Stimulated activated naive CD8-positive, alpha-beta T cell treated with anti-CD3 and anti-CD28 coated beads, Interleukin-15, amount 100 ng/mL, for 72 hours (primary cell): ENCODE data around the gene ZBED2.

Experiments
- ATAC-seq: fragments of 150-1000 bp; cut with Tn5 transposase; 2 replicates; pipeline ENCODE4 v1.10.0; 2021; ENCODE audit warnings: mild to moderate bottlenecking, moderate library complexity
- DNase-seq, 2 donors: peaks; one replicate each; pipeline ENCODE4 v3.0.0; 2021 to 2022
- H3K27ac Mint-ChIP-seq, 2 donors: one replicate each; pipeline ENCODE4 v1.8.0; 2022; ENCODE audit warnings: mild to moderate bottlenecking in 2 of 2, mixed read lengths in 2 of 2, moderate library complexity in 2 of 2
- H3K27me3 Mint-ChIP-seq: one replicate; pipeline ENCODE4 v1.8.0; 2022; ENCODE audit warnings: mixed read lengths
- H3K4me1 Mint-ChIP-seq: one replicate; pipeline ENCODE4 v1.8.0; 2022; ENCODE audit warnings: mild to moderate bottlenecking, mixed read lengths
- H3K4me3 Mint-ChIP-seq, 2 donors: one replicate each; pipeline ENCODE4 v1.8.0; 2022; ENCODE audit warnings: mild to moderate bottlenecking in 2 of 2, mixed read lengths in 2 of 2, moderate library complexity in 1 of 2
- H3K9me3 Mint-ChIP-seq, 2 donors: one replicate each; pipeline ENCODE4 v1.8.0; 2022; ENCODE audit warnings: mixed read lengths in 2 of 2

The ZBED2 gene

DNA sequence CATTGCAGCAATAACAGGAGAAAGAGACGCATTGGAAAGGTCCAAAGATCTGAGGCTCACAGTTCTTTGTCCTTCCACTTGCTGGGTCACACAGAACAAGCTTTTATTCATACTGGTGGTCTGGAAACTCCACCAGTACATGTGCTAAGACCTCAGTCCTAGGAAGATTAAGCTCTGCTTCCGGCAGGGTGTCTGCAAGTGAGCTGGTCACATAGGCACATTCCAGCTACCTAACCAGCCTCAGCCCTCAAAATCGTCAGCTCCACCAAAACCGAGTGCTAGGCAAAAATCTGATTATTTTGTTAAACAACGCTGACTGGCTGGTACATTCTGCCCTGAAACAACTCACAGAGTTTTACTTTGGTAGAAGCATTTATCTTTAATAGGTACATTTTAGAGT, 2.2 kb downstream of the ZBED2 start:
- no peak for DNase-seq
- H3K9me3 Mint-ChIP-seq: peaks cover 0 to 12% of the 10 kb centered on the region in 2 donors
- no peak for ATAC-seq
- H3K27me3 Mint-ChIP-seq: no peaks in the 10 kb centered on the region
- H3K27ac Mint-ChIP-seq: peak overlapping the region; percentile 96 to 97
- peaks cover 77% of the 10 kb centered on the region for H3K4me1 Mint-ChIP-seq
- H3K4me3 Mint-ChIP-seq: peak overlapping the region; percentile 83 to 96

DNA sequence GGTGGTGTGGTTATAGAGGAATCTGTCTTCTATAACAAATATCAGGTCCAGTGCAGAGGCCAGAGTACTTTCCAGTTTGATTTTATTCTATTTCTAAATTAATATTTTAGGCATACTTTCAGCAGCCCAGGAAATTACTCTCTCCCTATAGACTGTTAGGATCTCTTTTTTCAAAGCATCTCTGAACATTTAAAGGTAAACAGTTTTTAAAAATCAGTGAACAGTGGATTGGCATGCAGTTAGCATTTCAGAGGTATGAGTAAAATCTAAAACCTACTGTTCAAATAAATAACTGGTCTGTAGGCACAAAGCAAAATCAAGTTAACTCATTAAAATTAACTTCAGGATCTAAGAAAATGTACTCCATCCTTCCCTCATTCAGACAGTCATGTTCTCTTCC, 3.0 kb downstream of the ZBED2 start:
- H3K4me3 Mint-ChIP-seq: peak overlapping the region; percentile 83 to 96
- peak overlapping the region; percentile 79 to 97 for H3K27ac Mint-ChIP-seq
- no peaks in the 10 kb centered on the region for H3K27me3 Mint-ChIP-seq
- peaks cover 4 to 12% of the 10 kb centered on the region in 2 donors for H3K9me3 Mint-ChIP-seq
- no peak for DNase-seq
- no peak for ATAC-seq
- H3K4me1 Mint-ChIP-seq: peaks cover 78% of the 10 kb centered on the region

DNA sequence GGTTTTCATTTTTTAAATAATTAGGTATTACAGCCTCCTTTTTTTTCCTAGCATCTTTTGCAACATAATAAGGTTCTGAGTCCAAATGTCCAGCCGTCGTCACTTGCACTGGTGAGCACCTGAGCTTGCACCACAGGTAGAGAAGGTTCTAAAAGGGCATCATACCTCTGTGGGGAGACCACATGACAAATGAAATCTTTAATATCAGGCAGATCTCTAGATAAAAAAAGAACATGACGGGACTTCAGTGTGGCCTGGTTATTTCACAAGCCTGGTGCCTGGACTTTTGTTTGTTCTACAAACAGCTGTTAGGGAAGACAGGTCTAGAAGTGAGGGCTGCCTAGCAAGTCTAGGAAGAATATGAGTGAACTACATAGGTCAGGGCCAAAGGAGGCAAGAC, 3.6 kb downstream of the ZBED2 start:
- DNase-seq (no peak), ATAC-seq (no peak)
- Mint-ChIP-seq H3K27me3 (no peaks in the 10 kb centered on the region), H3K4me1 (peaks cover 81% of the 10 kb centered on the region), H3K4me3 (peak overlapping the region; percentile 83 to 96), H3K27ac (peak overlapping the region in 1 of 2 donors; percentile 79), H3K9me3 (peaks cover 10 to 16% of the 10 kb centered on the region in 2 donors)

DNA sequence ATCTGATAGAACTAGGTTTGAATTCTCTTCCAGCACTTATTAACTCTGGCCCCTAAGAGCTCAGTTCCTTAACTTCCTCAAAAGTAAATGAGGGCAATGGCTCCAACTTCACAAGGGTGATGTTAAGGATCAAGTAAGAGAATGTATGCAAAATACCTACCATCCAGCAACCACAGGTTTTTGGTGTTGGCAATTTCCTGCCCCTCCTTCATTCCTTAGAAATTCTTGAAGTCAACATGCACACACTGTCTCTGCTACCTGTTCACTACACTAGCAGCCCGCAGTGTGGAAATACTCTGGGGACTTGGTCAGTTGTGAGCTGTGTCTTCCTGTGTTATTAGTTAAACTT, 5.0 kb downstream of the ZBED2 start:
- ATAC-seq: no peak
- H3K27ac Mint-ChIP-seq: peak overlapping the region in 1 of 2 donors; percentile 50
- H3K9me3 Mint-ChIP-seq: peaks cover 16% of the 10 kb centered on the region in 2 donors
- H3K4me1 Mint-ChIP-seq: peaks cover 71% of the 10 kb centered on the region
- peak overlapping the region; percentile 38 to 83 for H3K4me3 Mint-ChIP-seq
- no peak for DNase-seq
- no peaks in the 10 kb centered on the region for H3K27me3 Mint-ChIP-seq

DNA sequence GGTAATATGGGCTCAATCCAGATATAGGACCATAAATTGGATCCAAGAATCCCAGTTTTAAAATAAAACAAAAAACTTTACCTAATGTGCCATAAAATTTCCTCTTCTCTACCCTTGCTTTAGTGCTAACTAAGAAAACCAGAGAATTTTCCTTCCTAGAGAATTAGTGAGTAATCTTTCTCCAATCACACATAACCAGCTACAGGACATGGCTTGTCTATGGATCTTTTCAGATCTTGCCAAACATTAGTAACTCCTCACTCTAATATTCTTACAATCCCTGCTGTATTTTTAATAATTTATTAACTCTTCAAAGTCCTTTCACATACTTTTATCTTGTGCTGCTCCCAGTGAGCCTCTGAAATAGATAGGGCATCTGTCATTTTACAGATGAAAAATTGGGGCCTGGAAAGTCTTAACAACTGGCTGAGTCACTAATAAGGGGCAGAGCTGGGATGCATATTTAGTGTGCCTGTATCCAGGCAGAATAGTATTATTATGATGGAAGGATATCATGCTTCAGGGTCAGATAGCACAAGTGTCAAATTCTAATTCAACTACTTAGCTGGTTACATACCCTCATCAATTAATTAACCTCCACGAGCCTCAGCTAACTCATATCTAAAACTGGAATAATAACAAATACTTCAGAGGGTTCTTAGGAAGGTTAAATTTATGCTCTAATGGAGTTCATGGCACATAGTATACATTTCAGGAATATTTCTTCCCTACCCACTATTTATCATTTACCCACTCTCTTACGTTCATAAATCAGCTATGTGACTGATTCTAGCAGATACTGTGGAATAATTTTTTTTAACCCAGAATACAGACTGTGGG, 5.6 kb downstream of the ZBED2 start:
- no peak for DNase-seq
- Mint-ChIP-seq H3K27me3 (no peaks in the 10 kb centered on the region), H3K27ac (peak overlapping the region in 1 of 2 donors; percentile 80), H3K4me3 (peak overlapping the region; percentile 8 to 12), H3K4me1 (peaks cover 71% of the 10 kb centered on the region), H3K9me3 (peaks cover 20 to 22% of the 10 kb centered on the region in 2 donors)
- ATAC-seq: no peak

DNA sequence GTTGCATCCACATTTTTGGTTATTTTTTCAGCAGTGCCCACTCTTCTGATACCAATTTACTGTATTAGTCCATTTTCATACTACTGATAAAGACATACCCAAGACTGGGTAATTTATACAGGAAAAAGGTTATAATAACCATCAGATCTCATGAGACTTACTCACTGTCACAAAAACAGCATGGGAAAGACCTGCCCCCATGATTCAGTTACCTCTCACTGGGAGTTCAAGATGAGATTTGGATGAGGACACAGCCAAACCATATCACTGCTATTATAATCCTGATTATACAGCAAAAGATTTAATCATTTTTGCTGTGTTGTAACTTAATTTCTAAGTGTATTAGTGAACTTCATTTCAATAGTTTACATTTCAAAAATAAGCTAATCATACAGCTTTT, 6.6 kb downstream of the ZBED2 start:
- Mint-ChIP-seq H3K27me3 (no peaks in the 10 kb centered on the region), H3K4me3 (peak overlapping the region in 1 of 2 donors; percentile 23), H3K27ac (no peak overlapping the region), H3K9me3 (peaks cover 20 to 30% of the 10 kb centered on the region in 2 donors), H3K4me1 (peaks cover 71% of the 10 kb centered on the region)
- ATAC-seq: no peak
- DNase-seq: no peak

DNA sequence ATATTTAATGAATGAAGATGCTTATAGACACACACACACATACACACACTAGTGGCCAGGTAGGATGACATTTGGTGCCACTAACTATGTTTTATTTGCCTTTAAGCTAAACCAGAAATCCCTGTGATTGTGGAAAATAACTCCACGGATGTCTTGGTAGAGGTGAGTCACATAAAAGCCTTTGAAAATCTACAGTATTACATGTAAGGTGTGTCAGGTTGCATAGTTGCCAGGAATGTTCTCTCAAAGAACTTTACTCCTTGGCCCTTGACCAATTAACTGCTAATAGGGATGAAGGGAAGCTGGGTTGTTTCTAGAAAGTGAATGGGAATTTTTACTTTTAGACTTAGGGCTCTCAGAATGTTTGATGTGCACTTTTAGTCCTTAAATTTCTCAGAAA, 9.9 kb downstream of the ZBED2 start:
- ATAC-seq (no peak), DNase-seq (no peak)
- H3K9me3 Mint-ChIP-seq: peaks cover 26 to 30% of the 10 kb centered on the region in 2 donors
- no peak overlapping the region for H3K27ac Mint-ChIP-seq
- H3K4me3 Mint-ChIP-seq: no peak overlapping the region
- H3K4me1 Mint-ChIP-seq: peaks cover 88% of the 10 kb centered on the region
- no peaks in the 10 kb centered on the region for H3K27me3 Mint-ChIP-seq

DNA sequence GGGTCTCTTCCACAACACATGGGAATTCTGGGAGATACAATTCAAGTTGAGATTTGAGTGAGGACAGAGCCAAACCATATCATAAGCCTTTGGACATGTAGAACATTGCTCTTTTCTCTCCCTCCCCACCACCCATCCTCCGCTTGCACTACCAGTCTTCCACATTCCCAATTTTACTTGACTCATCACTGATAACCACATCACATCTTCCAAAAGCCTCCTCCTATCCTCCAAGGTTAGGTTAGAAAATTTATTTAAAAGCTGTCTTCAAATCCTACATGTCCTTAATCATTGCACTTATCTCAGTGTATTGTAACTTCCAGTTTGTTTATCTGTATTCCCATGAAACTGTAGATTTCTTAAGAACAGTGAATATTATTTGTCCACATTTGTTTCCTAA, 10.4 kb downstream of the ZBED2 start:
- Mint-ChIP-seq H3K27ac (no peak overlapping the region), H3K4me1 (peaks cover 88% of the 10 kb centered on the region), H3K4me3 (no peak overlapping the region), H3K27me3 (no peaks in the 10 kb centered on the region), H3K9me3 (peaks cover 26 to 30% of the 10 kb centered on the region in 2 donors)
- DNase-seq (no peak), ATAC-seq (no peak)

DNA sequence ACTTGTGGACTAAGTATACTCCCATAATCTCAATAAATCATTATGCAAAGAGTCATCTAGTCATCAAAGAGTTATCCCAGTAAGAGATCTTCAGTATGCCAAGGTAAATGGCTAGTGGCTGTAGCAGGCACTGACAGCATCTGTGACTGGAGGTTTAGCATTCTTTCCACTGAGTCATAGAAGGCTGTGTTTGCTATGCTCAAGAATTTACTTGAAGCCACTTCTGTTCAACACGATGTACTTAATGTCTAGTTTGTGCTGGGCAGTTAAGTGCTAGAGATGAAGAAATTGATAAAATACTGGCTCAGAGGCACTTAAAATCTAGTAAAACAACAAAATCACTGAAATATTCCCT, 13.0 kb downstream of the ZBED2 start:
- DNase-seq (no peak), ATAC-seq (peak; percentile 41)
- Mint-ChIP-seq H3K27me3 (no peaks in the 10 kb centered on the region), H3K9me3 (peaks cover 18 to 25% of the 10 kb centered on the region in 2 donors), H3K4me3 (no peak overlapping the region), H3K4me1 (peaks cover 90% of the 10 kb centered on the region), H3K27ac (no peak overlapping the region)

DNA sequence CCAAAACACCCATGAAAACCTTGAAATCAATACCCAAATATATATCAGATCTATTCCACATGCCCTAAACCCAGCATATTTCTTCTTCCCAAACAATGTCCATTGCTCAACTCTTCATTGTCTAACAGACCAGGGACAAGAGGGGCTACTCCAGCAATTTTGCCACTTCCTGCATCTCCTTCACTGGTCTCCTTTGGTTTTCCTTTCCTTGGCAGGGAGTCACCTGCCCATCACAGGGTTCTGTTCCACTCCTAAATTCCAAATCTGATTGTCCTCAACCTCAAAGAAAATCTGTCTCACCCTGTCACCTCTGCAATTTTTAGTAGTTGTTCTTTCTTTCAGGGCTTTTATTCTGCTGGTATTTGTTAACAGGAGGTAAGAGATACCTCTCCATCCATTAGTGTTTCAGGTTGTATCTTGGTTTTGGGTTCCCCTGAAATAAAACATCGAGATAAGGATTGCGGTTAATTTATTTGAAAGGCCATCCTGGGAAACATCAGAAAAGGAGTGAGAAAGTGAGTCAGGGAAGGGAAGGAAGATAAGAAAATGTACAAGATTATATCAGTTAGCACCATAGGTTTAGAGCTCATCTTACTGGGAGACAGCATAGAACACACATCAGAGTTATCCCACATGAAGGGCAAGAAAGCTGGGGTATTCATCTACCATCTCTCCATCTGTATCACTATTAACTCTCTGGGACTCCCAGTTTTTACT, 13.6 kb downstream of the ZBED2 start:
- peak overlapping the region in 1 of 2 donors; percentile 0 for H3K27ac Mint-ChIP-seq
- H3K9me3 Mint-ChIP-seq: peaks cover 14 to 20% of the 10 kb centered on the region in 2 donors
- H3K4me1 Mint-ChIP-seq: peaks cover 90% of the 10 kb centered on the region
- no peaks in the 10 kb centered on the region for H3K27me3 Mint-ChIP-seq
- DNase-seq (no peak), ATAC-seq (no peak)
- no peak overlapping the region for H3K4me3 Mint-ChIP-seq

DNA sequence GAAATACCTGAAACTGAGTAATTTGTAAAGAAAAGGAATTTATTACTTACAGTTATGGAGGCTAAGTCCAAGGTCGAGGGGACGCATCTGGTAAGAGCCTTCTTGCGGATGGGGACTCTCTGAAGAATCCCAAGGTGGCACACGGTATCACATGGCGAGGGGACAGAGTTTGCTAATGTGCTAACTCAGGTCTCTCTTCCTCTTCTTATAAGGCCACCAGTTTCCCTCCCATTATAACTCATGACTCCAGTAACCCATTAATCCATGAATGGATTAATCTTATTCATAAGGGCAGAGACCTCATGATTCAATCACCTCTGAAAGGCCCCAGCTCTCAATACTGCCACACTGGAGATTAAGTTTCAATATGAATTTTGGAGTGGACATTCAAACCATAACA, 15.7 kb downstream of the ZBED2 start:
- DNase-seq (no peak), ATAC-seq (no peak)
- Mint-ChIP-seq H3K4me3 (no peak overlapping the region), H3K27ac (no peak overlapping the region), H3K4me1 (peaks cover 87% of the 10 kb centered on the region), H3K27me3 (no peaks in the 10 kb centered on the region), H3K9me3 (peaks cover 6 to 8% of the 10 kb centered on the region in 2 donors)

DNA sequence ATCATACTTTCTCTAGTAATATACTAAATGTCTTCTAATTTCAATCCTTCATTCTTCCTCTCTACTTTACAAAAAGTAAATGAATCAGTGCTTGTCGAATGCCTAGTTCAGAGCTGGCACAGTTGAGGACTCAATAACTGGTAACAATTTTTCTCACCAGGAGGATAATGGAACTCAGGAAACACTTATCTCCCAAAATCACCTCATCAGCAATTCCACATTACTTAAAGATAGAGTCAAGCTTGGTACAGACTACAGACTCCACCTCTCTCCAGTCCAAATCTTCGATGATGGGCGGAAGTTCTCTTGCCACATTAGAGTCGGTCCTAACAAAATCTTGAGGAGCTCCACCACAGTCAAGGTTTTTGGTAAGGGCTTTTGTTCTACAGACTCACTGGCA, 16.3 kb downstream of the ZBED2 start:
- peaks cover 84% of the 10 kb centered on the region for H3K4me1 Mint-ChIP-seq
- no peak overlapping the region for H3K4me3 Mint-ChIP-seq
- ATAC-seq (no peak), DNase-seq (no peak)
- peak overlapping the region; percentile 43 to 52 for H3K27ac Mint-ChIP-seq
- peaks cover 2 to 6% of the 10 kb centered on the region in 2 donors for H3K9me3 Mint-ChIP-seq
- H3K27me3 Mint-ChIP-seq: no peaks in the 10 kb centered on the region

DNA sequence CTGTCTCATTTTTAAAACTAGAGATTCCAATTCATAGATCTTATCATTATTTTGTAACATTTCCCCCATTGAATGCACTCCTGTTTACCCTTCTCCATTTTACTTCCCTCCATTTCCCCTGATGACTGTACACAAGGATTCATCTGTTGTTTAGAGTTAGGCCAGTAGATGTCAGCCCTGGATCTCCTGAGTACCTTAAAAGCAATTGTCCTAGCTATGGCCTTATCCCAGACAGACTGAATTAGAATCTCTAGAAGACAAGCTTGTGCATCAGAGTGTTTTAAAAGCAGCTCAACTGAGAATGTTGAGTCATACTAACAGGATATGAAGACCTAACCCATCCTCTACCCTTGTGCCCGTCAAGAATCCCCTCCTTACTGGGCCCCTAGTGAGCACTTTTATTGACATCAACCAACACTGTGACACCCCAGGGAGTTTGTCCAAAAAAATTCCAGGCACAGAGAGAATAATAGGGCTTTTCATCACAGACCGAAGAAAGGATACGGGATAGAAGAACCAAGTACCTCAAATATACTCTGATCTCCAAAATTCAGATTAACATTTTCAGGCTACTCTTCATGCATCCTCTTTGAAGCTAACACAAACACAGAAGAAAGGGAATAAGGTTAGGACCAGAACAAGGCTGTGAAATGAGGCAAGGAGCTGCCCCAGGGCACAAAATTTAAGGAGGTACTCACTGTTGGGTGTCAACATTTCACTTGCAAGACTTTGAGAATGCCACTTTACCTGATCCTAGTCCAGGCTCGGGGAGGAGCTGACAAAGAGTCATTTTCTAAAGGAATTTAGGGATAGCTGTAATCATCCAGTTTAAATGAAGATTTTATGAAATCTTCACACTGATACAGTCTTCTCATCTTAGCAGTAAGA, 17.1 kb downstream of the ZBED2 start:
- H3K27me3 Mint-ChIP-seq: no peaks in the 10 kb centered on the region
- peak overlapping the region; percentile 22 to 72 for H3K27ac Mint-ChIP-seq
- H3K9me3 Mint-ChIP-seq: peaks cover 0 to 5% of the 10 kb centered on the region in 2 donors
- peaks cover 84% of the 10 kb centered on the region for H3K4me1 Mint-ChIP-seq
- peak overlapping the region; percentile 10 to 18 for H3K4me3 Mint-ChIP-seq
- ATAC-seq (peak; percentile 96), DNase-seq (peak in 1 of 2 donors; percentile 33)

DNA sequence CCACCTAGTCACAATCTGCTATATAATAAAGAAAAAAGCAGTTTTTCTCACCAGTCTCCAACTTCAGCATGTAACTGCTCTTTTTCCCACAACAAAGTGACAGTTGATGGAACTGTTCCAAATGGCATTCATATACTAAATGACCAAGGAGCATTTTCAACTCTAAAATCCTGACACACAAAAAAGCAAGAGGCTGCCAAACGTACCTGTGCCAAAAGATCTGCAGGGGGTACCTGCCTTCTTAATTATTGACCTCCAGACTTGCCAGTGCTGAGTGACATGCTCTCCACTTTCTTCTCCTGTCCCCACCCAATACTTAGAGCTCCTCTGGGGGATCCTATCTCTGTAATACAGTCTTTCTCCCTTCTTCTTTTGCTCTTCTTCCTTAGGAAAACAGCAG, 18.0 kb downstream of the ZBED2 start:
- H3K27ac Mint-ChIP-seq: peak overlapping the region in 1 of 2 donors; percentile 75
- H3K4me1 Mint-ChIP-seq: peaks cover 84% of the 10 kb centered on the region
- no peak for DNase-seq
- no peaks in the 10 kb centered on the region for H3K27me3 Mint-ChIP-seq
- no peaks in the 10 kb centered on the region for H3K9me3 Mint-ChIP-seq
- ATAC-seq: no peak
- peak overlapping the region in 1 of 2 donors; percentile 2 for H3K4me3 Mint-ChIP-seq

DNA sequence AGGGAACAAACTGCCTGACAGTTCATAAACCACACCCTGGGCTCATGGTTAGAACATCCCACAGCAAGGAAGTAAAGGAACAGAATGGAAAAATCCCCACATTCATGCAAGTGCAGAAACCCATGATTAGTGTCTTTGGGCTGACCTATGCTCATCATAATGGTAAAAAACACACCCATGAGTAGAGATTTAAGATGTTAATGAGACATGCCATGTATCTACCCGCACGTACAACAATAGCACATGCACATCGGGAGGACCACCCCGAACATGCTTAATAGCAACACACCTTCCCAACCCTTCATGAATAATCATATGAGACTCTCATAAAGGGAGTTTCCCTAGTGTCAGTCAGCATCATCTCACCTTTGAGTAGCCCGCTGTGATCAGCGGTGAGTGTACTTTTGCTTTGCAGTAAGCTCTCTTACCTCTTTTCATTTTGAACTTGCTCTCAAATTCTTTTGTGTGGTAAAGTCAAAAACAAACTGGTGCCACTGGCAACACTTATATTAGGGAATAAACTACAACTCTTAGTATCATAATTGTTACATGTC, 23.2 kb downstream of the ZBED2 start:
- H3K4me3 Mint-ChIP-seq: peak overlapping the region; percentile 7 to 67
- H3K4me1 Mint-ChIP-seq: peaks cover 72% of the 10 kb centered on the region
- no peaks in the 10 kb centered on the region for H3K27me3 Mint-ChIP-seq
- ATAC-seq: peak; percentile 97
- H3K9me3 Mint-ChIP-seq: no peaks in the 10 kb centered on the region
- H3K27ac Mint-ChIP-seq: peak overlapping the region in 1 of 2 donors; percentile 86
- peak in 1 of 2 donors; percentile 42 for DNase-seq
